IMR-90 (cell line): Measurements from ENCODE around the gene ADAT1. TPM values are rescaled to one million over a fixed set of nuclear protein-coding genes. Genes with fewer than 3 reads are reported as not detected.

Experiments
- ATAC-seq: fragments of 200-7000 bp; cut with Tn5 transposase; 2 replicates; pipeline ENCODE4 v1.9.1; 2020; ENCODE audit warnings: low read depth, mild to moderate bottlenecking, moderate library complexity
- BruUV-seq: library from RNA; stranded (reverse); fragments of 400-500 nt; replicated peaks from 2 replicates; lab custom pipeline; 2021; lab: Mats Ljungman, UMichigan
- CTCF ChIA-PET: fragments of 300-600 bp; formaldehyde crosslinking; extraction: SDS; loops from one replicate; lab custom pipeline; 2021; ENCODE audit warnings: antibody characterized with exemption; lab: Yijun Ruan, JAX
- POLR2A ChIA-PET: fragments of 300-600 bp; sonication (Branson Sonifier 250); formaldehyde crosslinking; loops from one replicate; lab custom pipeline; 2022; ENCODE audit warnings: antibody characterized with exemption; ENCODE audit not compliant: unreplicated experiment; lab: Charles Lee
- DNase-seq: peaks from one replicate; pipeline ENCODE4 v3.0.0; 2013
- H2AFZ ChIP-seq: replicated peaks from 2 replicates; pipeline ENCODE3; 2013; ENCODE audit warnings: low read length, mild to moderate bottlenecking; ENCODE audit not compliant: poor library complexity
- H2AK5ac ChIP-seq: 2 replicates; pipeline ENCODE4 v1.6.1; 2013; ENCODE audit warnings: low read depth, low read length, inconsistent platforms
- H2AK9ac ChIP-seq: replicated peaks from 2 replicates; pipeline ENCODE3; 2013; ENCODE audit warnings: mild to moderate bottlenecking, low read depth, low read length, moderate library complexity; ENCODE audit not compliant: poor library complexity
- H2BK120ac ChIP-seq: 2 replicates; pipeline ENCODE4 v1.6.1; 2013; ENCODE audit warnings: low read depth, low read length, inconsistent platforms
- H2BK15ac ChIP-seq: 3 replicates; pipeline ENCODE4 v1.6.1; 2013; ENCODE audit warnings: low read depth, low read length, inconsistent platforms
- H2BK20ac ChIP-seq: 2 replicates; pipeline ENCODE4 v1.6.1; 2013; ENCODE audit warnings: low read depth, mild to moderate bottlenecking, inconsistent platforms, low read length, moderate library complexity
- H2BK5ac ChIP-seq: 2 replicates; pipeline ENCODE4 v1.6.1; 2013; ENCODE audit warnings: mild to moderate bottlenecking, low read depth, low read length, inconsistent platforms; ENCODE audit not compliant: poor library complexity, severe bottlenecking
- H3K14ac ChIP-seq: replicated peaks from 2 replicates; pipeline ENCODE4 v1.6.1; 2013; ENCODE audit warnings: low read depth, low read length, inconsistent platforms
- H3K18ac ChIP-seq: 2 replicates; pipeline ENCODE4 v1.6.1; 2013; ENCODE audit warnings: low read depth, low read length, control low read depth
- H3K23ac ChIP-seq: 2 replicates; pipeline ENCODE4 v1.6.1; 2013; ENCODE audit warnings: low read depth, low read length, inconsistent platforms
- H3K27ac ChIP-seq: 2 replicates; pipeline ENCODE4 v1.5.1; 2013; ENCODE audit warnings: mild to moderate bottlenecking, control low read depth, low read length; ENCODE audit not compliant: insufficient read depth
- H3K27me3 ChIP-seq: 2 replicates; pipeline ENCODE4 v1.6.1; 2013; ENCODE audit warnings: low read length; ENCODE audit not compliant: control insufficient read depth, insufficient read depth
- H3K36me3 ChIP-seq: 2 replicates; pipeline ENCODE4 v1.6.1; 2013; ENCODE audit warnings: low read length, mixed read lengths; ENCODE audit not compliant: control insufficient read depth, insufficient read depth
- H3K4ac ChIP-seq: 2 replicates; pipeline ENCODE4 v1.6.1; 2013; ENCODE audit warnings: low read depth, low read length, inconsistent platforms
- H3K4me1 ChIP-seq: 2 replicates; pipeline ENCODE4 v1.6.1; 2013; ENCODE audit warnings: low read length, mixed read lengths; ENCODE audit not compliant: control insufficient read depth, insufficient read depth
- H3K4me2 ChIP-seq: 2 replicates; pipeline ENCODE4 v1.6.1; 2013; ENCODE audit warnings: low read depth, mild to moderate bottlenecking, control low read depth, low read length, moderate library complexity
- H3K4me3 ChIP-seq: 2 replicates; pipeline ENCODE4 v1.5.1; 2013; ENCODE audit warnings: low read depth, mild to moderate bottlenecking, control low read depth, low read length, moderate library complexity; ENCODE audit not compliant: insufficient read depth
- H3K56ac ChIP-seq: 2 replicates; pipeline ENCODE4 v1.6.1; 2013; ENCODE audit warnings: low read length, inconsistent platforms; ENCODE audit not compliant: insufficient read depth; ENCODE audit errors: extremely low read depth
- H3K79me1 ChIP-seq, 2 experiments: 2 replicates each; pipeline ENCODE4 v1.6.1; 2013; ENCODE audit warnings: low read length in 2 of 2, inconsistent platforms in 1 of 2, low read depth in 1 of 2
- H3K9ac ChIP-seq: 2 replicates; pipeline ENCODE4 v1.6.1; 2013; ENCODE audit warnings: low read depth, low read length, control low read depth
- H3K9me1 ChIP-seq: 2 replicates; pipeline ENCODE4 v1.6.1; 2013; ENCODE audit warnings: low read length, inconsistent platforms; ENCODE audit not compliant: insufficient read depth
- H3K9me3 ChIP-seq: 2 replicates; pipeline ENCODE4 v1.6.1; 2013; ENCODE audit warnings: low read length; ENCODE audit not compliant: control insufficient read depth, insufficient read depth
- H4K20me1 ChIP-seq: 2 replicates; pipeline ENCODE4 v1.6.1; 2013; ENCODE audit warnings: low read length, inconsistent platforms; ENCODE audit not compliant: insufficient read depth
- H4K5ac ChIP-seq: 2 replicates; pipeline ENCODE4 v1.6.1; 2013; ENCODE audit warnings: mild to moderate bottlenecking, low read depth, low read length, control low read depth
- H4K8ac ChIP-seq, 2 experiments: 2 replicates each; pipeline ENCODE4 v1.6.1; 2013; ENCODE audit warnings: low read depth in 2 of 2, low read length in 2 of 2, control low read depth in 1 of 2, inconsistent platforms in 1 of 2
- H4K91ac ChIP-seq: 2 replicates; pipeline ENCODE4 v1.6.1; 2013; ENCODE audit warnings: low read depth, low read length, inconsistent platforms; ENCODE audit not compliant: insufficient read depth
- BHLHE40 ChIP-seq: fragments of 150-350 bp; IDR thresholded peaks from 2 replicates; pipeline ENCODE4 v1.6.1; 2016; ENCODE audit warnings: mild to moderate bottlenecking, low read depth, low read length
- CEBPB ChIP-seq: IDR thresholded peaks from 2 replicates; pipeline ENCODE4 v1.6.1; 2012; ENCODE audit warnings: low read depth, low read length, improper control_type of control experiment
- CHD1 ChIP-seq: IDR thresholded peaks from 2 replicates; pipeline ENCODE4 v1.6.1; 2012; ENCODE audit warnings: low read depth, low read length, improper control_type of control experiment
- FOS ChIP-seq: fragments of 150-350 bp; IDR thresholded peaks from 2 replicates; pipeline ENCODE4 v1.6.1; 2016; ENCODE audit warnings: low read depth, low read length
- MAFK ChIP-seq: IDR thresholded peaks from 2 replicates; pipeline ENCODE4 v1.6.1; 2012; ENCODE audit warnings: low read depth, low read length, improper control_type of control experiment
- MAZ ChIP-seq: IDR thresholded peaks from 2 replicates; pipeline ENCODE4 v1.6.1; 2012; ENCODE audit warnings: low read depth, mild to moderate bottlenecking, low read length, improper control_type of control experiment, moderate library complexity, borderline replicate concordance
- NFE2L2 ChIP-seq: fragments of 150-350 bp; IDR thresholded peaks from 2 replicates; pipeline ENCODE4 v1.6.1; 2016; ENCODE audit warnings: low read depth, mild to moderate bottlenecking, low read length
- POLR2A ChIP-seq: IDR thresholded peaks from 2 replicates; pipeline ENCODE4 v1.6.1; 2012; ENCODE audit warnings: mild to moderate bottlenecking, low read depth, low read length
- RAD21 ChIP-seq: IDR thresholded peaks from 2 replicates; pipeline ENCODE4 v1.6.1; 2012; ENCODE audit warnings: low read length, improper control_type of control experiment
- RCOR1 ChIP-seq: IDR thresholded peaks from 2 replicates; pipeline ENCODE4 v1.6.1; 2012; ENCODE audit warnings: mild to moderate bottlenecking, low read length, improper control_type of control experiment; ENCODE audit not compliant: insufficient replicate concordance
- RFX5 ChIP-seq: IDR thresholded peaks from 2 replicates; pipeline ENCODE4 v1.8.0; 2012; ENCODE audit warnings: low read depth, mild to moderate bottlenecking, low read length, moderate library complexity
- SMC3 ChIP-seq: fragments of 150-350 bp; IDR thresholded peaks from 2 replicates; pipeline ENCODE4 v1.6.1; 2016; ENCODE audit warnings: low read depth, mild to moderate bottlenecking, antibody characterized with exemption, low read length, moderate library complexity
- WGBS, 2 experiments: methylation state at CpG; one replicate each; pipeline versions ENCODE4 v1.1.5 to v1.1.7; 2013; ENCODE audit warnings: missing lambda C conversion rate in 2 of 2; ENCODE audit not compliant: insufficient read length in 1 of 2; ENCODE audit errors: extremely low coverage in 2 of 2; 5-methylcytosine and 5-hydroxymethylcytosine counted together
- dilution Hi-C: fragments of 300-500 bp; cut with HindIII; formaldehyde crosslinking; loops from one replicate; pipeline ENCODE4 v1.14.3; 2018; ENCODE audit warnings: low sequenced_read_pairs; ENCODE audit not compliant: unreplicated experiment
- in situ Hi-C: fragments of 300-500 bp; cut with MboI; formaldehyde crosslinking; loops from 3 replicates; pipeline ENCODE4 v1.14.3; 2019; ENCODE audit warnings: low sequenced_read_pairs, inconsistent platforms, mixed read lengths
- intact Hi-C: fragments of 100-400 bp; cut with micrococcal nuclease; formaldehyde crosslinking; loops from 2 replicates; pipeline ENCODE4 v1.10.0; 2022
- polyA plus RNA-seq, 3 experiments: library from polyadenylated mRNA; depleted of rRNA; stranded (reverse); fragments of >200 nt; gene quantifications; 2 replicates each; pipeline ENCODE4 v1.2.3, GENCODE V29; 2012; ENCODE audit warnings: low replicate concordance in 1 of 3
- total RNA-seq: library from RNA; depleted of rRNA; stranded (reverse); fragments of >200 nt; gene quantifications from 2 replicates; pipeline ENCODE4 v1.2.3, GENCODE V29; 2012
- TF ChIP-seq, protein P1 (sequence below): conservative IDR thresholded peaks from 2 replicates; pipeline ENCODE4 v1.5.1; 2012; ENCODE audit warnings: mild to moderate bottlenecking, low read depth, low read length, improper control_type of control experiment
- TF ChIP-seq, protein P2 (sequence below): fragments of 150-350 bp; IDR thresholded peaks from 2 replicates; pipeline ENCODE4 v1.6.1; 2017; ENCODE audit warnings: mild to moderate bottlenecking, antibody characterized with exemption, low read length, low read depth

Gene ADAT1
- total and polyA plus RNA-seq, 2 of the 4 experiments (the other 2 are of a cell fraction): 22.7 to 52.9 TPM

DNA sequence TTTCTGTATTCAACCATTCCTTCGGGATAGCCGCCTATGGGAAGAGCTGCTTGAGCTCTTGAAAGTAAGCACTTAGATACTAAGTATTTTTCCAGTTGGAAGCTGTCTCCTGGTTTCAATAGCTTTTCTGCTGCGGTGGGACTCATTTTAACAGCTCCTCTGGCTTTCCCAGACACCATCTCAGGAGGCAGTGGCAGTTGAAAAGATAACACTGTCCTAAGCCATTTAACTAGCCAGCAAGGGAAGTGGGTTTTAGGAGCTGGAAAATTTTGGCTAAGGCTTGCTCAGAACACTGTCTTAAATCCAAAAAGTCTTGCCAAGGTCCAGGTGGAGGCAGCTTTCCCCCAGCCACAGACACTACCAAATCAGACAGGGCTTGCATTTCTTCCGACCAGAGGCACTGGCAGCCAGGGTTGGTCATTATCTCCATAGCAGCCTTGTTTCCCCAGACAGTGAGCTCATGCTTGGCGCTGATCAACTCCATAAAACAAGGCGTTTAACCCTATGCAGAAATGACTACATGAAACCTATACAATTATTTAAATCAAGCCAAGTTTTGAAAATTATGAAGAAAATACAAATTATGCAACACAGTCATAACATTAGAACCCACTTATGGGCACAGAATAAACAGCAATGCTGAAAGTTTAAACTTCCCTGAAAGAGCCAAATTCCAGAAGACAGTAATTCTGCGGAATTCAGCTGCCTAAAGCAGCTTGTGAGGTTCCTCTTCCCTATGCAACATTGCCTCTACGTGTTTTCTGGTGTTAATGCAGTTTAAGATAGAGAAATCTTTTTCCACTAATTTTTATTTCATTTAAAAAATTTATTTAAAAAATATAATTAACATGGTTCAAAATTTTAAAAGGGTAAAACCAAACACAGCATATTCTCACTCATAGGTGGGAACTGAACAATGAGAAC lies 31.9 kb downstream of the ADAT1 start (continued):
- TF ChIP-seq BHLHE40 (no peak), FOS (0 out of 2 replicates have a peak, but pooled peaks have one; percentile 12), SMC3 (peak; percentile 31; the same call in 1 of the 2 replicates)

DNA sequence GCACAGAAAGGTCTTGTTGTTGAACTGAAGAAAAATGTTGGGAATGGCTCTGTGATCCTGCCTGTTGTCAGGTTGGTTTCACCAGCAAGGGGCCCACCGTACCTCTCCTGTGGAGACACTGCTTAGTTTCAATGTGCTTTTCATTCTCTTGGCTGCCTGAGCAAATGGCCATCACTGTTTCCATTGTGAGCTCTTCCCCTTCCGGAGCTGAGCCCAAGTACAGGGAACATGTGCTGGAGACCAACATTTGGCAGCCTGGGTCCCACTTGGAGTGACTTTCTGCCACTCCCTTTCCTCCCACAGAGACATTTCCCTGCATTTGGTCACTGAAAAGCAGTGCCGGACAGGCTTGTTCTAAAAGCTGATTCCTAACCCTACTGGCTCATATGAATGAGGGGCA lies 33.8 kb downstream of the ADAT1 start:
- Histone ChIP-seq H2AK9ac (no peak overlapping the region), H3K9me3 (no peaks in the 10 kb centered on the region), H3K4me2 (no peak overlapping the region), H4K20me1 (no peaks in the 10 kb centered on the region), H3K14ac (no peak overlapping the region), H2BK120ac (no peak overlapping the region), H3K4ac (no peak overlapping the region; the same call in 1 of the 2 replicates), H3K4me3 (no peak overlapping the region), H3K4me1 (peaks cover 6% of the 10 kb centered on the region), H2AK5ac (no peak overlapping the region), H3K56ac (no peak overlapping the region), H2BK20ac (no peak overlapping the region), H3K9me1 (peaks cover 6% of the 10 kb centered on the region; the same call in 1 of the 2 replicates), H2AFZ (no peak overlapping the region), H3K27me3 (no peaks in the 10 kb centered on the region), H2BK5ac (no peak overlapping the region), H4K8ac (no peak overlapping the region), H3K18ac (no peak overlapping the region), H3K79me1 (peaks cover 0 to 5% of the 10 kb centered on the region in 2 experiments; a peak in 1 of 4 replicates), H3K36me3 (peaks cover 2% of the 10 kb centered on the region; the same call in 1 of the 2 replicates), H3K27ac (no peak overlapping the region), H4K91ac (no peak overlapping the region), H3K9ac (no peak overlapping the region), H4K5ac (no peak overlapping the region), H2BK15ac (no peak overlapping the region), H3K23ac (no peak overlapping the region)
- 92% methylated on average over 2 of the region's 3 CpGs; no CpG with 5 or more reads in 1 of the 2 experiments for WGBS, 2 experiments
- in situ Hi-C loops (loop anchor here (25.0 kb wide), 1 partner anchor 377 kb away; the partner anchor contains the start of genes CTRB1 and CTRB2), intact Hi-C loops (no loop called here), dilution Hi-C loops (no loop called here)
- POLR2A ChIA-PET: no interaction called here
- DNase-seq (no peak), ATAC-seq (no peak)
- no TSS peak for BruUV-seq
- CTCF ChIA-PET: no interaction called here
- no peak for TF ChIP-seq RFX5
- TF ChIP-seq, protein P1, sequence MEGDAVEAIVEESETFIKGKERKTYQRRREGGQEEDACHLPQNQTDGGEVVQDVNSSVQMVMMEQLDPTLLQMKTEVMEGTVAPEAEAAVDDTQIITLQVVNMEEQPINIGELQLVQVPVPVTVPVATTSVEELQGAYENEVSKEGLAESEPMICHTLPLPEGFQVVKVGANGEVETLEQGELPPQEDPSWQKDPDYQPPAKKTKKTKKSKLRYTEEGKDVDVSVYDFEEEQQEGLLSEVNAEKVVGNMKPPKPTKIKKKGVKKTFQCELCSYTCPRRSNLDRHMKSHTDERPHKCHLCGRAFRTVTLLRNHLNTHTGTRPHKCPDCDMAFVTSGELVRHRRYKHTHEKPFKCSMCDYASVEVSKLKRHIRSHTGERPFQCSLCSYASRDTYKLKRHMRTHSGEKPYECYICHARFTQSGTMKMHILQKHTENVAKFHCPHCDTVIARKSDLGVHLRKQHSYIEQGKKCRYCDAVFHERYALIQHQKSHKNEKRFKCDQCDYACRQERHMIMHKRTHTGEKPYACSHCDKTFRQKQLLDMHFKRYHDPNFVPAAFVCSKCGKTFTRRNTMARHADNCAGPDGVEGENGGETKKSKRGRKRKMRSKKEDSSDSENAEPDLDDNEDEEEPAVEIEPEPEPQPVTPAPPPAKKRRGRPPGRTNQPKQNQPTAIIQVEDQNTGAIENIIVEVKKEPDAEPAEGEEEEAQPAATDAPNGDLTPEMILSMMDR: no peak
- TF ChIP-seq CHD1: no peak
- no peak for TF ChIP-seq CEBPB
- no peak for TF ChIP-seq MAFK
- no peak for TF ChIP-seq MAZ
- TF ChIP-seq POLR2A: no peak
- TF ChIP-seq, protein P2, sequence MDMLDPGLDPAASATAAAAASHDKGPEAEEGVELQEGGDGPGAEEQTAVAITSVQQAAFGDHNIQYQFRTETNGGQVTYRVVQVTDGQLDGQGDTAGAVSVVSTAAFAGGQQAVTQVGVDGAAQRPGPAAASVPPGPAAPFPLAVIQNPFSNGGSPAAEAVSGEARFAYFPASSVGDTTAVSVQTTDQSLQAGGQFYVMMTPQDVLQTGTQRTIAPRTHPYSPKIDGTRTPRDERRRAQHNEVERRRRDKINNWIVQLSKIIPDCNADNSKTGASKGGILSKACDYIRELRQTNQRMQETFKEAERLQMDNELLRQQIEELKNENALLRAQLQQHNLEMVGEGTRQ: no peak
- TF ChIP-seq BHLHE40: no peak
- no peak for TF ChIP-seq RAD21
- no peak for TF ChIP-seq RCOR1
- no peak for TF ChIP-seq SMC3
- TF ChIP-seq NFE2L2: no peak
